HepG2 (cell line): ENCODE measurements around the gene NCOA5. TPM values are rescaled to one million over a fixed set of nuclear protein-coding genes. Genes with fewer than 3 reads are reported as not detected.

ENCODE experiments used
- ATAC-seq: fragments of 200-7000 bp; cut with Tn5 transposase; 3 replicates; pipeline ENCODE4 v1.9.1; 2020; ENCODE audit warnings: mild to moderate bottlenecking, moderate library complexity
- BruUV-seq: library from RNA; stranded (reverse); fragments of 400-500 nt; replicated peaks from 2 replicates; lab custom pipeline; 2021; lab: Mats Ljungman, UMichigan
- CTCF ChIA-PET: fragments of 300-600 bp; formaldehyde crosslinking; extraction: SDS; loops from one replicate; lab custom pipeline; 2021; ENCODE audit warnings: low total read pairs, inconsistent platforms, low intra/inter-chr PET ratio; lab: Yijun Ruan, JAX
- POLR2A ChIA-PET: fragments of 350-600 bp; sonication (Branson Sonifier 250); formaldehyde crosslinking; loops from one replicate; lab custom pipeline; 2020; ENCODE audit warnings: antibody characterized with exemption, inconsistent platforms; lab: Yijun Ruan, JAX
- DNase-seq: peaks from one replicate; pipeline ENCODE4 v3.0.0-alpha.2; 2015; ENCODE audit warnings: low spot score
- FAIRE-seq: peaks from 3 replicates; lab custom pipeline; 2011; peaks lifted over from hg19 to GRCh38; lab: Jason Lieb, UNC
- H2AFZ ChIP-seq: one replicate; pipeline ENCODE4 v1.6.1; 2011; ENCODE audit warnings: low read length, inconsistent platforms
- H3K27ac ChIP-seq: fragments of 300-600 bp; 3 replicates; pipeline ENCODE4 v1.8.0; 2011; ENCODE audit warnings: mixed run types, mild to moderate bottlenecking, mixed read lengths, low read length, inconsistent platforms; ENCODE audit not compliant: insufficient read depth; ENCODE audit errors: extremely low read length
- H3K27me3 ChIP-seq, 2 experiments: fragments of 200-600 bp in 1 of 2; 2 replicates in 1 of 2; 3 replicates in 1 of 2; pipeline versions ENCODE4 v1.6.0 to v1.8.0; 2011; ENCODE audit warnings: low read length in 2 of 2, mild to moderate bottlenecking in 2 of 2, moderate library complexity in 2 of 2, inconsistent platforms in 1 of 2; ENCODE audit not compliant: insufficient read depth in 2 of 2, control insufficient read depth in 1 of 2
- H3K36me3 ChIP-seq, 2 experiments: fragments of 200-600 bp in 1 of 2; replicated peaks in 1 of 2; 2 replicates in 1 of 2; 3 replicates in 1 of 2; pipeline versions ENCODE4 v1.5.1 to v1.8.0; 2011; ENCODE audit warnings: low read length in 2 of 2, inconsistent platforms in 1 of 2; ENCODE audit not compliant: insufficient read depth in 2 of 2, control insufficient read depth in 1 of 2
- H3K4me1 ChIP-seq: 2 replicates; pipeline ENCODE4 v1.5.1; 2012; ENCODE audit warnings: low read length, inconsistent platforms; ENCODE audit not compliant: insufficient read depth
- H3K4me2 ChIP-seq: 2 replicates; pipeline ENCODE4 v1.6.0; 2011; ENCODE audit warnings: low read depth, low read length, inconsistent platforms
- H3K4me3 ChIP-seq, 3 experiments: fragments of 200-600 bp in 1 of 3; sonication (generic), shearing (Covaris generic) in 1 of 3; replicated peaks in 1 of 3; 2 replicates each; pipeline ENCODE4 v1.5.1; 2011 to 2016; ENCODE audit warnings: low read length in 3 of 3, inconsistent platforms in 2 of 3, low read depth in 2 of 3, mild to moderate bottlenecking in 2 of 3, control low read depth in 1 of 3, mixed read lengths in 1 of 3; ENCODE audit not compliant: insufficient read depth in 1 of 3
- H3K79me2 ChIP-seq: one replicate; pipeline ENCODE4 v1.6.1; 2011; ENCODE audit warnings: low read length, inconsistent platforms; ENCODE audit not compliant: insufficient read depth
- H3K9ac ChIP-seq: 2 replicates; pipeline ENCODE4 v1.6.0; 2011; ENCODE audit warnings: mild to moderate bottlenecking, low read depth, low read length, inconsistent platforms; ENCODE audit not compliant: insufficient read depth
- H3K9me3 ChIP-seq: 2 replicates; pipeline ENCODE4 v1.5.1; 2012; ENCODE audit warnings: mild to moderate bottlenecking, low read length
- H4K20me1 ChIP-seq: 2 replicates; pipeline ENCODE4 v1.6.0; 2011; ENCODE audit warnings: inconsistent platforms, mild to moderate bottlenecking, low read length, moderate library complexity; ENCODE audit not compliant: insufficient read depth
- MAFF ChIP-seq: IDR thresholded peaks from 2 replicates; pipeline ENCODE4 v1.6.1; 2011; ENCODE audit warnings: low read depth, low read length, improper control_type of control experiment
- MAFK ChIP-seq, 2 experiments: IDR thresholded peaks in 1 of 2; conservative IDR thresholded peaks in 1 of 2; 2 replicates each; pipeline ENCODE4 v1.6.1; 2011; ENCODE audit warnings: improper control_type of control experiment in 2 of 2, low read length in 2 of 2
- MED1 ChIP-seq: sonication (generic); formaldehyde crosslinking; IDR thresholded peaks from 2 replicates; pipeline ENCODE4 v1.4.0; 2020; ENCODE audit warnings: missing genetic modification reagents
- MLLT10 ChIP-seq: sonication (generic); formaldehyde crosslinking; IDR thresholded peaks from 2 replicates; pipeline ENCODE4 v1.4.0; 2020; ENCODE audit warnings: missing genetic modification reagents
- SCMH1 ChIP-seq: sonication (generic); formaldehyde crosslinking; IDR thresholded peaks from 2 replicates; pipeline ENCODE4 v1.9.0; 2021; ENCODE audit warnings: missing genetic modification reagents, mild to moderate bottlenecking, borderline replicate concordance
- TRIM24 ChIP-seq: sonication (generic); formaldehyde crosslinking; IDR thresholded peaks from 2 replicates; pipeline ENCODE4 v1.8.0; 2022; ENCODE audit warnings: mild to moderate bottlenecking, missing genetic modification reagents
- ZNF605 ChIP-seq: sonication (generic); formaldehyde crosslinking; IDR thresholded peaks from 2 replicates; pipeline ENCODE4 v1.8.0; 2022; ENCODE audit warnings: mild to moderate bottlenecking, missing genetic modification reagents
- WGBS: methylation state at CpG from one replicate; pipeline ENCODE4 v1.1.6; 2017; ENCODE audit warnings: low lambda C conversion rate; 5-methylcytosine and 5-hydroxymethylcytosine counted together
- in situ Hi-C: cut with HindIII; loops from 2 replicates; pipeline ENCODE4 v1.10.0; 2017; ENCODE audit warnings: low pct_unique_long_range_greater_than_20kb; ENCODE audit not compliant: extremely low pct_ligation_motif_present
- intact Hi-C: fragments of 100-400 bp; cut with micrococcal nuclease; formaldehyde crosslinking; loops from one replicate; pipeline ENCODE4 v1.10.0; 2022; ENCODE audit not compliant: unreplicated experiment
- polyA plus RNA-seq, 8 experiments: library from polyadenylated mRNA; depleted of rRNA in 3 of 8; stranded (reverse) in 7 of 8; unstranded in 1 of 8; fragments of >200 nt; fragmentation: Illumina TruSeq in 4 of 8; extraction: Trizol in 4 of 8; gene quantifications; 2 replicates each; pipeline versions ENCODE4 v1.2.1 to v1.2.3, GENCODE V29; 2011 to 2016; ENCODE audit warnings: low read depth in 4 of 8, missing spikeins in 1 of 8, mixed read lengths in 1 of 8; ENCODE audit not compliant: insufficient read depth in 1 of 8
- total RNA-seq, 5 experiments: library from RNA; depleted of rRNA; stranded (reverse); fragments of >200 nt; fragmentation: Illumina TruSeq; extraction: Trizol; gene quantifications; 2 replicates each; pipeline ENCODE4 v1.2.3, GENCODE V29; 2016; ENCODE audit warnings: low read depth in 1 of 5

Gene NCOA5
- total and polyA plus RNA-seq, 2 of the 13 experiments (the other 11 are each of a cell fraction or from before 2014, with no cell fraction given) = 16.5 to 28.4 TPM

DNA sequence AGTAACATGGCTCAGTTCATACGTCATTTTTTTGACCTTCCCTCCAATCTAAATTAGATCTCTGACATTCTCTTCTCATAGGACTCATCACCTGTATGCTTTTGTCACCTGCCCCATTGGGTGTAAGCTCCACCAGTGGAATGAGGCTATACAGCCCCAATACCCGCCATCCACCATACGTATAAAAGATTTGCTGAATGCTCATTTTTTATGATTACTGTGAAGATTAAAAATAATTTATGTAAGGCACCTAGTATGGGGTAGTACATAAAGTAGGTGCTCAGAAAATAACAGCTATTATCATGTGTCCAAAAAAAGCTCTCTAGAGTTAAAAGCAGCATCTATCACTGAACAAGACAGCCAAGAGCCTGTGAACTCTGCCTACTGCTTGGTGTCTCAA lies 24.1 kb downstream of the NCOA5 start:
- BruUV-seq = no TSS peak
- Histone ChIP-seq H3K4me2 (no peak overlapping the region), H3K9ac (no peak overlapping the region), H4K20me1 (no peaks in the 10 kb centered on the region; the same call in 1 of the 2 replicates), H3K4me3 (no peak overlapping the region), H3K36me3 (peaks cover 65 to 93% of the 10 kb centered on the region in 2 experiments), H3K79me2 (no peaks in the 10 kb centered on the region), H3K27ac (no peak overlapping the region), H3K9me3 (no peaks in the 10 kb centered on the region), H2AFZ (no peak overlapping the region), H3K27me3 (no peaks in the 10 kb centered on the region), H3K4me1 (peaks cover 10% of the 10 kb centered on the region)
- FAIRE-seq (no peak), DNase-seq (no peak), ATAC-seq (no peak)
- intact Hi-C loops (no loop called here), in situ Hi-C loops (no loop called here)
- ChIA-PET CTCF (no interaction called here), POLR2A (interaction anchor here (1.0 kb wide), 1 partner anchor 43 kb away, joined by 3 read pairs; no protein-coding TSS in a partner anchor)
- WGBS = 98% methylated on average over 3 of the region's 3 CpGs
- TF ChIP-seq MAFK (conservative IDR thresholded peaks at IDR 0.05 in 1 of 2, IDR thresholded peaks at IDR 0.05 in 1 of 2; ENCODE audit: low read length in 2 of 2) (peak; percentile 56 to 66), ZNF605 (CRISPR knock-in tag) (no peak), MAFF (peak; percentile 62)

DNA sequence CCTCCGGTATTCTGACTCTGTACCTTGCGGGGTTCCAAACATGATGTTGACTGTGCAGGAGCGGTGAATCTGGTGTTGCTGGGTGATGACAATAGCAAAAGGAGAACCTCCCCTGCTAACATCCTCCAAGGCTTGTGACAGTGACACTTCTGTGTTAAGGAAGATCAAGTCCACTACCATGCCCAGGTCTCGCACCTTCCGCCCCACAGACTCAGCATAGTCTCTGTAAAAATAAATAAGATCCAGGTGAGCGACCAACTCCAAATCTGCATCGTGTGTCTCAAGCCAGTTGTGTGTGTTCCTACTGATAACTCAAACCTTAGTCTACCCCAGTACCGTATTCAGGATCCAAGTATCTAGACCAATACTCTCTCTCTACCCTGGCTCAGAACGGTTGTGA lies 24.8 kb downstream of the NCOA5 start:
- TF ChIP-seq MLLT10 (CRISPR knock-in tag) (no peak), SCMH1 (CRISPR knock-in tag) (no peak), TRIM24 (CRISPR knock-in tag) (no peak), MED1 (CRISPR knock-in tag) (no peak)
- no peak overlapping the region for H2AFZ ChIP-seq
- in situ Hi-C loops (no loop called here), intact Hi-C loops (no loop called here)
- no TSS peak for BruUV-seq
- FAIRE-seq (no peak), ATAC-seq (no peak), DNase-seq (no peak)
- no peaks in the 10 kb centered on the region for H3K79me2 ChIP-seq
- no peak overlapping the region for H3K27ac ChIP-seq
- no peak overlapping the region for H3K4me2 ChIP-seq
- H3K27me3 ChIP-seq = no peaks in the 10 kb centered on the region; a peak in 1 of 5 replicates
- peaks cover 15% of the 10 kb centered on the region for H3K4me1 ChIP-seq
- H3K9me3 ChIP-seq = no peaks in the 10 kb centered on the region
- H3K36me3 ChIP-seq = peaks cover 62 to 93% of the 10 kb centered on the region in 2 experiments
- POLR2A ChIA-PET = no interaction called here
- no peak overlapping the region for H3K9ac ChIP-seq
- no peaks in the 10 kb centered on the region; the same call in 1 of the 2 replicates for H4K20me1 ChIP-seq
- H3K4me3 ChIP-seq = no peak overlapping the region
- WGBS = 97% methylated on average over 9 of the region's 9 CpGs
- CTCF ChIA-PET = no interaction called here
